Effector memory CD8-positive, alpha-beta T cell (primary cell): ENCODE measurements around the gene MAGEL2.
A peak's percentile ranks its signal among the peaks of the same experiment; 100 is the strongest.
"Not testable (repeated sequence)": the region's sequence is repeated elsewhere in the genome, so short reads cannot be mapped to it uniquely, and the experiment has no call there.

Source experiments
- ATAC-seq: fragments of 150-1000 bp; cut with Tn5 transposase; replicated peaks from 2 replicates; pipeline ENCODE4 v1.10.0; 2021; ENCODE audit warnings: mild to moderate bottlenecking, moderate library complexity
- DNase-seq, 3 experiments: peaks; one replicate each; pipeline ENCODE4 v3.0.0; 2021
- H3K27ac Mint-ChIP-seq, 2 donors: one replicate each; pipeline ENCODE4 v1.8.0; 2022; ENCODE audit warnings: mild to moderate bottlenecking in 2 of 2, mixed read lengths in 2 of 2, moderate library complexity in 2 of 2
- H3K27me3 Mint-ChIP-seq, 2 donors: one replicate each; pipeline ENCODE4 v1.8.0; 2022; ENCODE audit warnings: mixed read lengths in 2 of 2
- H3K36me3 Mint-ChIP-seq: one replicate; pipeline ENCODE4 v1.8.0; 2022; ENCODE audit warnings: mild to moderate bottlenecking, moderate library complexity, mixed read lengths; ENCODE audit not compliant: insufficient read depth
- H3K4me1 Mint-ChIP-seq, 2 donors: one replicate each; pipeline ENCODE4 v1.8.0; 2022; ENCODE audit warnings: low read depth in 2 of 2, mixed read lengths in 2 of 2
- H3K4me3 Mint-ChIP-seq, 2 donors: one replicate each; pipeline ENCODE4 v1.8.0; 2022; ENCODE audit warnings: mild to moderate bottlenecking in 2 of 2, mixed read lengths in 2 of 2, moderate library complexity in 2 of 2
- H3K9me3 Mint-ChIP-seq, 2 donors: one replicate each; pipeline ENCODE4 v1.8.0; 2022; ENCODE audit warnings: mixed read lengths in 2 of 2

MAGEL2 gene

DNA sequence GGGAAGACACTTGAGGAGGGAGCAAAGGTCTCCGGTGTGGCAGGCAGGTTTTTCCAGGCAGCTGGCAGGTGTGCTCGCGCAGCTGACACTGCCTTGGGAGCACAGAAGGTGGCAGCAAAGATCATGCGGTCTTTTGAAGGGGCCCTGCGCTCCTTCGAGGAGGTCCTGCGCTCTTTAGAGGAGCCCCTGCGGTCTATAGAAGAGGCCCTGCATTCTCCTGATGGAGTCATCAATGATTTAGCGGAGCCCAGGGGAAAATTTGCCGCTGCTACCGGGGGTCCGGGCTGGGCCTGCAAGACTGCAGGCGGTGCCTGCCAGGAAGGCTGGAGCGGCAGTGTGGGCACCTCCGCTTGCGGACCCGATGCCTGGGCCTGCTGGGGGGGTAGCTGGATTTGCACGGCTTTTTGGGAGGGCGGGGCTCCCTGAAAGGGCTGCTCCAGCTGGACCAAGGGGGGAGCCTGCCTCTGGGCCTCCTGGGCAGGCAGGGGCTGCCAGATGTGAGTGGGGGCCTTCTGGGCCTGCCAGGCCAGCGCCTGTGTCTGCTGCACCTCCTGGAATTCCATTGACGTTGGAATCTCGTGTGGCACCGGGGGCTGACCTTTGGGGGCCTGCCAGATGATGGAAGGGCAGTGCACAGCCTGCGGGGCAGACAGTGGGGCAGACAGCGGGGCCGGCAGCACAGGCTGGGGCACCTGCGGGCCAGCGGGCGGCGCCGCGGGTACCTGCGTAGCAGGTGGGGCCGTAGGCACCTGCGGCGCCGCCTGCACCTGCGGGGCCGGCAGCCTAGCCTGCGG is 2.1 kb downstream of the MAGEL2 start:
- ATAC-seq = no peak
- H3K27me3 Mint-ChIP-seq = peaks cover 0 to 12% of the 10 kb centered on the region in 2 donors
- no peak overlapping the region for H3K27ac Mint-ChIP-seq
- H3K4me3 Mint-ChIP-seq = no peak overlapping the region
- no peaks in the 10 kb centered on the region for H3K9me3 Mint-ChIP-seq
- H3K4me1 Mint-ChIP-seq = no peaks in the 10 kb centered on the region
- DNase-seq = no peak
- no peaks in the 10 kb centered on the region for H3K36me3 Mint-ChIP-seq

DNA sequence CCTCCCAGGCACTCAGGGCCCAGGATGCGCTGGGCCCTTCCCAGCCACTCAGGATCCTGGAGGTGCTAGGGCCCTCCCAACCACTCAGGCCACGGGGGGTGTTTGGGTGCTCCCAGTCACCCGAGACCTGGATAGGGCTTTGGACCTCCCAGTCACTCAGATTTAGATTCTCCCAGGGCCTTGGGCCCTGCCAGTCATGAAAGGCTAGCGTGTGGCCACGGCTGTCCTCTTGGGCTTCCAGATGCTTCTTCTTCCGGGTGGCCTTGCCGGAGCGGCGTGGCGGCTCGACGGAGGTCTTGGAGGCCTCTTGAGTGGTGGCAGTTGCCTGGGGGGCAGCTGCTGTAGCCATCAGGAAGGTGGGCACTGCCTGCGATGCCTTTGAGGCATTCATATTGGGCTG is 2.8 kb downstream of the MAGEL2 start:
- H3K4me1 Mint-ChIP-seq = no peaks in the 10 kb centered on the region
- no peaks in the 10 kb centered on the region for H3K36me3 Mint-ChIP-seq
- no peak for ATAC-seq
- H3K27me3 Mint-ChIP-seq = peaks cover 0 to 12% of the 10 kb centered on the region in 2 donors
- H3K27ac Mint-ChIP-seq = no peak overlapping the region
- no peak overlapping the region for H3K4me3 Mint-ChIP-seq
- no peak for DNase-seq
- H3K9me3 Mint-ChIP-seq = no peaks in the 10 kb centered on the region

GRCh38 chr15:23642413-23643044 is 5.1 kb downstream of the MAGEL2 start:
- ATAC-seq = no peak
- DNase-seq = peak in 1 of 3 experiments; percentile 8
- Mint-ChIP-seq H3K36me3 (no peaks in the 10 kb centered on the region), H3K27ac (no peak overlapping the region), H3K4me3 (no peak overlapping the region), H3K4me1 (no peaks in the 10 kb centered on the region), H3K9me3 (no peaks in the 10 kb centered on the region), H3K27me3 (peaks cover 0 to 12% of the 10 kb centered on the region in 2 donors)

GRCh38 chr15:23634181-23634580 is 13.5 kb downstream of the MAGEL2 start:
- H3K9me3 Mint-ChIP-seq = no peaks in the 10 kb centered on the region
- H3K4me1 Mint-ChIP-seq = no peaks in the 10 kb centered on the region
- no peak overlapping the region for H3K27ac Mint-ChIP-seq
- no peaks in the 10 kb centered on the region for H3K27me3 Mint-ChIP-seq
- no peak overlapping the region for H3K4me3 Mint-ChIP-seq
- H3K36me3 Mint-ChIP-seq = no peaks in the 10 kb centered on the region
- ATAC-seq (no peak), DNase-seq (no peak)

GRCh38 chr15:23629234-23629805 is 18.3 kb downstream of the MAGEL2 start:
- H3K36me3 Mint-ChIP-seq = no peaks in the 10 kb centered on the region
- DNase-seq (no peak), ATAC-seq (no peak)

GRCh38 chr15:23628612-23629233 is 18.9 kb downstream of the MAGEL2 start:
- peaks cover 0 to 19% of the 10 kb centered on the region in 2 donors for H3K9me3 Mint-ChIP-seq
- H3K4me1 Mint-ChIP-seq = no peaks in the 10 kb centered on the region
- H3K27me3 Mint-ChIP-seq = no peaks in the 10 kb centered on the region
- ATAC-seq (no peak), DNase-seq (no peak)
- no peak overlapping the region for H3K27ac Mint-ChIP-seq
- H3K36me3 Mint-ChIP-seq = no peaks in the 10 kb centered on the region
- H3K4me3 Mint-ChIP-seq = no peak overlapping the region

More at GRCh38 chr15:23629234-23629805, 18.3 kb downstream of the MAGEL2 start:
- H3K9me3 Mint-ChIP-seq = peaks cover 0 to 19% of the 10 kb centered on the region in 2 donors
- no peak overlapping the region for H3K4me3 Mint-ChIP-seq
- H3K4me1 Mint-ChIP-seq = no peaks in the 10 kb centered on the region
- H3K27ac Mint-ChIP-seq = no peak overlapping the region
- H3K27me3 Mint-ChIP-seq = no peaks in the 10 kb centered on the region

GRCh38 chr15:23616536-23616935 is 31.1 kb downstream of the MAGEL2 start:
- Mint-ChIP-seq H3K27ac (no peak overlapping the region), H3K4me1 (no peaks in the 10 kb centered on the region), H3K9me3 (peaks cover 6 to 7% of the 10 kb centered on the region in 2 donors), H3K36me3 (no peaks in the 10 kb centered on the region), H3K27me3 (no peaks in the 10 kb centered on the region), H3K4me3 (no peak overlapping the region)
- DNase-seq = no peak
- no peak for ATAC-seq

GRCh38 chr15:23606226-23606625 is 41.4 kb downstream of the MAGEL2 start:
- ATAC-seq = no peak
- Mint-ChIP-seq H3K4me3 (no peak overlapping the region), H3K27ac (no peak overlapping the region), H3K9me3 (peaks cover 4 to 26% of the 10 kb centered on the region in 2 donors), H3K4me1 (no peaks in the 10 kb centered on the region), H3K27me3 (no peaks in the 10 kb centered on the region), H3K36me3 (no peaks in the 10 kb centered on the region)
- DNase-seq = no peak

- no peak for DNase-seq
- Mint-ChIP-seq H3K27ac (no peak overlapping the region), H3K36me3 (no peaks in the 10 kb centered on the region), H3K4me3 (no peak overlapping the region), H3K27me3 (no peaks in the 10 kb centered on the region), H3K4me1 (no peaks in the 10 kb centered on the region), H3K9me3 (peaks cover 2 to 18% of the 10 kb centered on the region in 2 donors)
- ATAC-seq = no peak
These were observed 45.5 kb downstream of the MAGEL2 start for GRCh38 chr15:23602124-23602523.

- Mint-ChIP-seq H3K36me3 (no peaks in the 10 kb centered on the region), H3K9me3 (peaks cover 0 to 18% of the 10 kb centered on the region in 2 donors), H3K4me1 (no peaks in the 10 kb centered on the region), H3K27me3 (no peaks in the 10 kb centered on the region), H3K27ac (no peak overlapping the region), H3K4me3 (no peak overlapping the region)
- DNase-seq (no peak), ATAC-seq (no peak)
These were observed 48.6 kb downstream of the MAGEL2 start for GRCh38 chr15:23599053-23599452.

GRCh38 chr15:23597278-23597677 is 50.4 kb downstream of the MAGEL2 start:
- H3K4me3 Mint-ChIP-seq, H3K27me3 Mint-ChIP-seq, H3K9me3 Mint-ChIP-seq, H3K36me3 Mint-ChIP-seq, DNase-seq, ATAC-seq, H3K27ac Mint-ChIP-seq, H3K4me1 Mint-ChIP-seq: not testable (repeated sequence)

GRCh38 chr15:23596736-23597135 is 50.9 kb downstream of the MAGEL2 start:
- no peaks in the 10 kb centered on the region for H3K36me3 Mint-ChIP-seq
- no peak overlapping the region for H3K27ac Mint-ChIP-seq
- no peaks in the 10 kb centered on the region for H3K9me3 Mint-ChIP-seq
- no peaks in the 10 kb centered on the region for H3K4me1 Mint-ChIP-seq
- no peak overlapping the region for H3K4me3 Mint-ChIP-seq
- H3K27me3 Mint-ChIP-seq = no peaks in the 10 kb centered on the region
- no peak for ATAC-seq
- no peak for DNase-seq

DNA sequence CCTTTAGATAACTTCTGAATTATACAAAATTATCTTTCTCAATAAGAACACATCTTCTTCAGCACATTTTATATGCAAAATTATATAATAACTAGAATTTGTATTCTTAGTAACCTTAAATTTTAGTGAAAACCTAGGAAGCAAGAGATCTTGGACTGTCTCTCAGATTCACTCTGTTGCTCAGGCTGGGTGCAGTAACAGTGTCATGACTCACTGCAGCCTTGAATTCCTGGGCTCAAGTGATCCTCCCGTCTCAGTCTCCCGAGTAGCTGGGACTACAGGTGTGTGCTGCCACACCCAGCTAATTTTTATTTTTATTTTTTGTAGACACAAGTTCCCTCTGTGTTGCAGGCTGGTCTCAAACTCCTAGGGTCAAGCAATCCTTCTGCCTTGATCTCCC is 52.3 kb downstream of the MAGEL2 start:
- no peaks in the 10 kb centered on the region for H3K36me3 Mint-ChIP-seq
- H3K4me1 Mint-ChIP-seq = no peaks in the 10 kb centered on the region
- DNase-seq (no peak), ATAC-seq (no peak)
- no peak overlapping the region for H3K27ac Mint-ChIP-seq
- no peaks in the 10 kb centered on the region for H3K27me3 Mint-ChIP-seq
- no peaks in the 10 kb centered on the region for H3K9me3 Mint-ChIP-seq
- H3K4me3 Mint-ChIP-seq = no peak overlapping the region
